CD4-positive, alpha-beta T cell treated with Interleukin-4 for 4 hours (primary cell): ENCODE measurements around the gene KDM6A.
"Not testable (repeated sequence)": the region's sequence is repeated elsewhere in the genome, so short reads cannot be mapped to it uniquely, and the experiment has no call there.

Experiments
- DNase-seq: peaks from one replicate; pipeline ENCODE4 v3.0.0-alpha.2; 2020

The KDM6A gene

GRCh38 chrX:45011597-45011996 is 138.6 kb downstream of the KDM6A start:
- DNase-seq = no peak

GRCh38 chrX:45017946-45018345 is 145.0 kb downstream of the KDM6A start:
- DNase-seq = no peak

GRCh38 chrX:45022150-45022549 is 149.2 kb downstream of the KDM6A start:
- no peak for DNase-seq

GRCh38 chrX:45024501-45024900 is 151.5 kb downstream of the KDM6A start:
- DNase-seq = no peak

- no peak for DNase-seq
Observed at GRCh38 chrX:45026036-45026435, 153.0 kb downstream of the KDM6A start.

- no peak for DNase-seq
Observed at GRCh38 chrX:45031830-45032378, 158.9 kb downstream of the KDM6A start.

GRCh38 chrX:45035071-45035470 is 162.1 kb downstream of the KDM6A start:
- DNase-seq = no peak

GRCh38 chrX:45036161-45036560 is 163.2 kb downstream of the KDM6A start:
- DNase-seq = no peak

GRCh38 chrX:45040137-45040536 is 167.1 kb downstream of the KDM6A start:
- not testable (repeated sequence) for DNase-seq

GRCh38 chrX:45046417-45046816 is 173.4 kb downstream of the KDM6A start:
- no peak for DNase-seq

- DNase-seq = no peak
Observed at GRCh38 chrX:45050558-45050957, 177.6 kb downstream of the KDM6A start.

- DNase-seq = no peak
Observed at GRCh38 chrX:45056428-45057145, 183.6 kb downstream of the KDM6A start.

- DNase-seq = not testable (repeated sequence)
Observed at GRCh38 chrX:45059906-45060305, 186.9 kb downstream of the KDM6A start.

- DNase-seq = no peak
Observed at GRCh38 chrX:45063319-45064095, 190.5 kb downstream of the KDM6A start.

GRCh38 chrX:45068569-45068968 is 195.6 kb downstream of the KDM6A start:
- DNase-seq = peak; percentile 30

GRCh38 chrX:45070116-45071007 is 197.4 kb downstream of the KDM6A start:
- peak; percentile 50 for DNase-seq

GRCh38 chrX:45073011-45073410 is 200.0 kb downstream of the KDM6A start:
- DNase-seq = not testable (repeated sequence)

- DNase-seq = peak; percentile 13
Observed at GRCh38 chrX:45077748-45078424, 204.9 kb downstream of the KDM6A start.

GRCh38 chrX:45083314-45083713 is 210.3 kb downstream of the KDM6A start:
- peak; percentile 18 for DNase-seq

- DNase-seq = no peak
Observed at GRCh38 chrX:45110494-45110893, 237.5 kb downstream of the KDM6A start.

GRCh38 chrX:45126158-45126557 is 253.2 kb downstream of the KDM6A start:
- DNase-seq = no peak

GRCh38 chrX:45128896-45129454 is 256.0 kb downstream of the KDM6A start:
- no peak for DNase-seq
